Activated CD4-positive, alpha-beta T cell treated with anti-CD3 and anti-CD28 coated beads, Interleukin-2, Interleukin-6, amounts not matched to agents 100 ng/mL and 50 ng/mL, durations not matched to agents 16 hours and 8 hours (primary cell): Measurements from ENCODE around the gene SNX19.
A peak's percentile ranks its signal among the peaks of the same experiment; 100 is the strongest.
"Not testable (repeated sequence)": the region's sequence is repeated elsewhere in the genome, so short reads cannot be mapped to it uniquely, and the experiment has no call there.

Experiments
- DNase-seq: peaks from one replicate; pipeline ENCODE4 v3.0.0-alpha.2; 2020

The SNX19 gene

GRCh38 chr11:130916238-130916855, at the start of gene SNX19:
Gene SNX19 (minus strand): TSS chr11:130916479. CDS start chr11:130915939, 540 bp downstream.
- peak; percentile 94 for DNase-seq

GRCh38 chr11:130964058-130964792, 47.9 kb upstream of the SNX19 start:
- no peak for DNase-seq

GRCh38 chr11:130947889-130948288, 31.6 kb upstream of the SNX19 start:
- no peak for DNase-seq

GRCh38 chr11:130947481-130947880, 31.2 kb upstream of the SNX19 start:
- no peak for DNase-seq

- no peak for DNase-seq
These were observed 30.8 kb upstream of the SNX19 start for GRCh38 chr11:130947058-130947457.

- DNase-seq = no peak
These were observed 29.6 kb upstream of the SNX19 start for GRCh38 chr11:130945896-130946295.

- no peak for DNase-seq
These were observed 24.4 kb upstream of the SNX19 start for GRCh38 chr11:130940706-130941105.

GRCh38 chr11:130937051-130937450, 20.8 kb upstream of the SNX19 start:
- DNase-seq = no peak

GRCh38 chr11:130932086-130932712, 15.9 kb upstream of the SNX19 start:
- DNase-seq = no peak

GRCh38 chr11:130924750-130925149, 8.5 kb upstream of the SNX19 start:
- no peak for DNase-seq

- not testable (repeated sequence) for DNase-seq
These were observed 4.3 kb upstream of the SNX19 start for GRCh38 chr11:130920612-130921011.

GRCh38 chr11:130918081-130918480, 1.8 kb upstream of the SNX19 start:
- no peak for DNase-seq

GRCh38 chr11:130916910-130917309, 631 bp upstream of the SNX19 start:
- no peak for DNase-seq

- no peak for DNase-seq
These were observed 559 bp downstream of the SNX19 start for GRCh38 chr11:130915603-130916237.

GRCh38 chr11:130913268-130913667, 3.0 kb downstream of the SNX19 start:
- no peak for DNase-seq

- no peak for DNase-seq
These were observed 3.7 kb downstream of the SNX19 start for GRCh38 chr11:130912552-130912951.

GRCh38 chr11:130911306-130911705, 5.0 kb downstream of the SNX19 start:
- no peak for DNase-seq

- DNase-seq = no peak
These were observed 6.6 kb downstream of the SNX19 start for GRCh38 chr11:130909650-130910049.

GRCh38 chr11:130908770-130909625, 7.3 kb downstream of the SNX19 start:
- no peak for DNase-seq

GRCh38 chr11:130908061-130908460, 8.2 kb downstream of the SNX19 start:
- DNase-seq = no peak

- DNase-seq = no peak
These were observed 9.1 kb downstream of the SNX19 start for GRCh38 chr11:130907229-130907628.

GRCh38 chr11:130906616-130907015, 9.7 kb downstream of the SNX19 start:
- no peak for DNase-seq

GRCh38 chr11:130905512-130905911, 10.8 kb downstream of the SNX19 start:
- DNase-seq = no peak
